ENCODE data around the gene SYT6. TPM values are rescaled to one million over a fixed set of nuclear protein-coding genes. Genes with fewer than 3 reads are reported as not detected.

The SYT6 gene
- total and polyA plus RNA-seq, 7 donors, result 0.03 to 0.81 (median 0.34) TPM

DNA sequence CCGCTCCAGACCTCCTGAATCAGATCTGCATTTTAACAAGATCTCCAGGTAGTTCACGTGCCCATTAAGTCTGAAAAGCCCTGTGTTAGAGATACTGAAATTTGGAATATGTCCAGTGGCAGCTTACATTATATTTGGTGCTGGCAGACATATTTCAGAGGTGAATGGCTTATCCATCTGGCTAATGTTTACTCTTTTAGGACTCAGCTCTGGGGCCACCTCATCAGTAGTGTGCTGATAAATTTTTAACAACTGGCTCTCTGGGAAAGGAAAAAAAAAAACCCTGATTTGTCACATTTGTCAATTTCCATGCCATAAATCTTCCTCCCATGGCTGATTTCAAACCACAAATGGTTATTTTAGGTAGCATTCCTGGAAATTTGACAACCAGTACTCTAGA, 25.3 kb upstream of the SYT6 start:
- intact Hi-C loops (cut with DNase I), result no loop called here
- no peak for DNase-seq
- H3K27ac ChIP-seq, result no peak overlapping the region
- no peaks in the 10 kb centered on the region for H3K27me3 ChIP-seq (ENCODE audit: insufficient read depth in 3 of 3, low read length in 2 of 3)
- no peaks in the 10 kb centered on the region for H3K9me3 ChIP-seq
- H3K36me3 ChIP-seq (ENCODE audit: insufficient read depth in 1 of 2, low read depth in 1 of 2), result no peaks in the 10 kb centered on the region
- WGBS, 3 donors, result 82 to 84% (median 83%) methylated on average over 2 of the region's 2 CpGs
- ATAC-seq, result no peak
- TF ChIP-seq, protein P1, sequence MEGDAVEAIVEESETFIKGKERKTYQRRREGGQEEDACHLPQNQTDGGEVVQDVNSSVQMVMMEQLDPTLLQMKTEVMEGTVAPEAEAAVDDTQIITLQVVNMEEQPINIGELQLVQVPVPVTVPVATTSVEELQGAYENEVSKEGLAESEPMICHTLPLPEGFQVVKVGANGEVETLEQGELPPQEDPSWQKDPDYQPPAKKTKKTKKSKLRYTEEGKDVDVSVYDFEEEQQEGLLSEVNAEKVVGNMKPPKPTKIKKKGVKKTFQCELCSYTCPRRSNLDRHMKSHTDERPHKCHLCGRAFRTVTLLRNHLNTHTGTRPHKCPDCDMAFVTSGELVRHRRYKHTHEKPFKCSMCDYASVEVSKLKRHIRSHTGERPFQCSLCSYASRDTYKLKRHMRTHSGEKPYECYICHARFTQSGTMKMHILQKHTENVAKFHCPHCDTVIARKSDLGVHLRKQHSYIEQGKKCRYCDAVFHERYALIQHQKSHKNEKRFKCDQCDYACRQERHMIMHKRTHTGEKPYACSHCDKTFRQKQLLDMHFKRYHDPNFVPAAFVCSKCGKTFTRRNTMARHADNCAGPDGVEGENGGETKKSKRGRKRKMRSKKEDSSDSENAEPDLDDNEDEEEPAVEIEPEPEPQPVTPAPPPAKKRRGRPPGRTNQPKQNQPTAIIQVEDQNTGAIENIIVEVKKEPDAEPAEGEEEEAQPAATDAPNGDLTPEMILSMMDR (IDR thresholded peaks at IDR 0.05), result no peak
- H3K4me1 ChIP-seq, result no peaks in the 10 kb centered on the region
- H3K4me3 ChIP-seq, result no peak overlapping the region

DNA sequence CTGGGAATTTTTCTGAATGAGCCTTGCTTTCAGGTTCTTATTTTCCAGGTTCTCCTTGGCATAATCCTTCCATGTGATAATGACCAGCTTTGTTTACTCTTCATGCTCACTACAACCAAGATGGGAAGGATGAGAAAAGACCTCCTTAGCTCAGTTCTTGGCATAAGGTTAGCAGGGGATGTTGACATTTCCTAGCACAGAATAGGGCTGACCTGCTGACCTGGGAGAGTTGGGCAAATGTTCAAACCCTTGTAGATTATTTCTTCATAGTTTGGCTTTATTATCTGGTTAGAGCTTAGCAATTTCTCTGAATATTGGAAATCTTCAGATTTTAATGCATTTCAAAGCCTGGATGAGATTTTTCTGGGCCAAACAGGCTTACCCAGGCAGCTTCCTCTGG, 23.6 kb upstream of the SYT6 start:
- TF ChIP-seq, protein P1 (IDR thresholded peaks at IDR 0.05), result no peak
- intact Hi-C loops (cut with DNase I), result no loop called here
- Histone ChIP-seq H3K4me3 (no peak overlapping the region), H3K9me3 (no peaks in the 10 kb centered on the region), H3K36me3 (ENCODE audit: insufficient read depth in 1 of 2, low read depth in 1 of 2) (no peaks in the 10 kb centered on the region), H3K27me3 (ENCODE audit: insufficient read depth in 3 of 3, low read length in 2 of 3) (no peaks in the 10 kb centered on the region), H3K27ac (no peak overlapping the region), H3K4me1 (no peaks in the 10 kb centered on the region)
- DNase-seq, result no peak
- ATAC-seq, result no peak

DNA sequence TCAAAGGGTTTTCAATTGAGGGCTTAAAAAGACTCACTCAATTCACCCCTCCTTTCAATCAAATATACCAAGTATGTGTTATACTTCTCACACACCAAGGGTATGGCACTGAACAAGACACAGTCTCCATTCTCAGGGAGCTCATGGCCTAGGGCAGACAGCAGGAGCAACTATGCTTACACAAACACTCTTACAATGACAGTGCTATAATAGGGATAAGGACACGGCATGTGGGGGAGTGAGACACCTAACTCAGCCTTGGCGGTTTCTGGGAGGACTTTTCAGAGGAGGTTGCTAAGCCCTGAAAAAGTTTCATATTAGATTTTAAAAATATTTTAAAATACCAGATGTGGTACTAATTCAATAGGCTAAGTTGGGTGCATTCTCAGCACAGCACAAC, 22.7 kb upstream of the SYT6 start:
- Histone ChIP-seq H3K9me3 (no peaks in the 10 kb centered on the region), H3K27ac (no peak overlapping the region), H3K27me3 (ENCODE audit: insufficient read depth in 3 of 3, low read length in 2 of 3) (no peaks in the 10 kb centered on the region), H3K36me3 (ENCODE audit: insufficient read depth in 1 of 2, low read depth in 1 of 2) (no peaks in the 10 kb centered on the region), H3K4me1 (no peaks in the 10 kb centered on the region), H3K4me3 (no peak overlapping the region)
- DNase-seq (no peak), ATAC-seq (no peak)
- intact Hi-C loops (cut with DNase I), result no loop called here
- TF ChIP-seq, protein P1 (IDR thresholded peaks at IDR 0.05), result no peak
- 84 to 94% (median 92%) methylated on average over 2 of the region's 2 CpGs for WGBS, 3 donors

DNA sequence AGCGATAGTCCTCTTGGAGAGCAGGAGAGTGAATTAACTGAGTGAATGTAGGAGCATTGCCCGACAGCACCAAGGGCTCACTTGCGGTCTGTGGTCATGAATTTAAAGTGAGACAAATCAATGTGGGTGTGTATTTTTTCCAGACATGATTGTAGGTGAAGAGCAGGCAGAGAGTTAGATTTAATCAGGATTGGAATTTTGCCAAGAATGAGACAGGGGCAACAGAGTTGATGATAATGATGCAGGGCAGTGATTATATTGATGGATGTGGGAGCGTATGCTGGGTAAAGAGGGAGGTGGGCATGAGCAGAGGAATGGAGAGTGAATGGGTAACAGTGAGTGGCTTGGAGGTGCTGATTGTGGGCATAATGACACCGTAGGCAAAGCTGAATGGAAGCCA, 20.0 kb upstream of the SYT6 start:
- 76 to 88% (median 77%) methylated on average over 5 of the region's 5 CpGs for WGBS, 3 donors
- Histone ChIP-seq H3K27ac (no peak overlapping the region), H3K27me3 (ENCODE audit: insufficient read depth in 3 of 3, low read length in 2 of 3) (no peaks in the 10 kb centered on the region), H3K36me3 (ENCODE audit: insufficient read depth in 1 of 2, low read depth in 1 of 2) (no peaks in the 10 kb centered on the region), H3K9me3 (no peaks in the 10 kb centered on the region), H3K4me1 (no peaks in the 10 kb centered on the region), H3K4me3 (no peak overlapping the region)
- no peak for DNase-seq
- ATAC-seq, result no peak
- TF ChIP-seq, protein P1 (IDR thresholded peaks at IDR 0.05), result no peak
- intact Hi-C loops (cut with DNase I), result no loop called here

DNA sequence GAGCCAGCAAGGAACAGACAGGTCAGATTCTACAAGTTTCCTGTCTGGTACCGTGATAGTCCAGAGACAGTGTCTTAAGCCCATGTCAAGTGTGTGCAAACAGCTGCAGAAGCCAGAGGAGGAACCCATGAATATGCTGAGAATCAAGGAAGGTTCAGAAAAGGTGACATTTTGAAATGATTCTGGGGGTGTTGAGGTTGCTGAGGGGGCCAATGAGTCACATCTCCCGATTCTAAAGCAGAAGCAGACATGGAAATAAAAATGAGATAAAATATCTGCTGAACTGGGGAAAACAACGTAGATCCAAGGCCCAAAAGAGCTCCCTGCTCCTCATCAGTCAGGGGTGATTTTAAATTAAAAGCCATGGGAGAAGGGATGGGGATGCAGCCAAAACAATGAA, 15.8 kb upstream of the SYT6 start:
- no peak overlapping the region for H3K4me3 ChIP-seq
- no peaks in the 10 kb centered on the region for H3K36me3 ChIP-seq (ENCODE audit: insufficient read depth in 1 of 2, low read depth in 1 of 2)
- intact Hi-C loops (cut with DNase I), result no loop called here
- no peak for DNase-seq
- WGBS, 3 donors, result 67 to 78% (median 77%) methylated on average over 3 of the region's 3 CpGs
- no peak for ATAC-seq
- no peaks in the 10 kb centered on the region for H3K4me1 ChIP-seq
- H3K27me3 ChIP-seq (ENCODE audit: insufficient read depth in 3 of 3, low read length in 2 of 3), result peaks cover 0 to 2% (median 0%) of the 10 kb centered on the region in 3 donors
- TF ChIP-seq, protein P1 (IDR thresholded peaks at IDR 0.05), result no peak
- no peak overlapping the region for H3K27ac ChIP-seq
- no peaks in the 10 kb centered on the region for H3K9me3 ChIP-seq
